Neural cell (in vitro differentiated cells): ENCODE measurements around the gene A4GALT. TPM values are rescaled to one million over a fixed set of nuclear protein-coding genes. Genes with fewer than 3 reads are reported as not detected.

Experiments used
- H2AFZ ChIP-seq: fragments of 200-600, 300-800 bp; sonication (generic), shearing (Covaris generic); 2 replicates; pipeline ENCODE4 v1.6.0; 2014; ENCODE audit warnings: low read depth, mild to moderate bottlenecking, antibody characterized with exemption, low read length, moderate library complexity
- H3F3A ChIP-seq: fragments of 200-600 bp; shearing (Covaris generic); 2 replicates; pipeline ENCODE4 v1.6.1; 2016; ENCODE audit warnings: mild to moderate bottlenecking, moderate library complexity, mixed read lengths, antibody characterized with exemption, low read length; ENCODE audit not compliant: insufficient read depth, poor library complexity, severe bottlenecking
- H3K27ac ChIP-seq: fragments of 200-600, 300-800 bp; sonication (generic), shearing (Covaris generic); 2 replicates; pipeline ENCODE4 v1.5.1; 2014; ENCODE audit warnings: mild to moderate bottlenecking, low read length, moderate library complexity
- H3K27me3 ChIP-seq: fragments of 300-800, 200-600 bp; sonication (generic), shearing (Covaris generic); 2 replicates; pipeline ENCODE4 v1.6.0; 2014; ENCODE audit warnings: mild to moderate bottlenecking, low read depth, low read length, moderate library complexity; ENCODE audit not compliant: insufficient read depth
- H3K36me3 ChIP-seq: fragments of 300-800, 200-600 bp; sonication (generic), shearing (Covaris generic); 2 replicates; pipeline ENCODE4 v1.5.1; 2014; ENCODE audit warnings: mild to moderate bottlenecking, antibody characterized with exemption, low read length, moderate library complexity; ENCODE audit not compliant: insufficient read depth
- H3K4me2 ChIP-seq: fragments of 300-800, 200-600 bp; sonication (generic), shearing (Covaris generic); 2 replicates; pipeline ENCODE4 v1.6.0; 2014; ENCODE audit warnings: mild to moderate bottlenecking, low read length
- H3K4me3 ChIP-seq: fragments of 300-800, 200-600 bp; sonication (generic), shearing (Covaris generic); 2 replicates; pipeline ENCODE4 v1.5.1; 2014; ENCODE audit warnings: mild to moderate bottlenecking, low read length, moderate library complexity
- H3K79me2 ChIP-seq: fragments of 200-600 bp; shearing (Covaris generic); replicated peaks from 2 replicates; pipeline ENCODE4 v1.6.0; 2014; ENCODE audit warnings: mild to moderate bottlenecking, low read length, moderate library complexity; ENCODE audit not compliant: insufficient read depth
- H3K9ac ChIP-seq: fragments of 300-800, 200-600 bp; sonication (generic), shearing (Covaris generic); 2 replicates; pipeline ENCODE4 v1.6.1; 2016; ENCODE audit warnings: mild to moderate bottlenecking, low read length, mixed read lengths
- H3K9me2 ChIP-seq: fragments of 200-600 bp; shearing (Covaris generic); 2 replicates; pipeline ENCODE4 v1.6.1; 2016; ENCODE audit warnings: mild to moderate bottlenecking, low read length, mixed read lengths; ENCODE audit not compliant: insufficient read depth
- H3K9me3 ChIP-seq: fragments of 200-600, 300-800 bp; sonication (generic), shearing (Covaris generic); 2 replicates; pipeline ENCODE4 v1.6.1; 2016; ENCODE audit warnings: mild to moderate bottlenecking, mixed run types, low read length, moderate library complexity, mixed read lengths
- H4K20me1 ChIP-seq: fragments of 200-600 bp; shearing (Covaris generic); 2 replicates; pipeline ENCODE4 v1.6.1; 2016; ENCODE audit warnings: mild to moderate bottlenecking, mixed run types; ENCODE audit not compliant: insufficient read depth
- EP300 ChIP-seq: fragments of 450-650 bp; conservative IDR thresholded peaks from 2 replicates; pipeline ENCODE4 v1.6.1; 2014; ENCODE audit warnings: antibody characterized with exemption, mild to moderate bottlenecking, moderate library complexity; ENCODE audit not compliant: poor library complexity, severe bottlenecking
- EZH2 ChIP-seq: fragments of 200-600, 300-800 bp; shearing (Covaris generic), sonication (generic); IDR thresholded peaks from 2 replicates; pipeline ENCODE4 v1.6.1; 2014; ENCODE audit warnings: antibody characterized with exemption, low read length, borderline replicate concordance, mild to moderate bottlenecking; ENCODE audit not compliant: insufficient read depth, poor library complexity, severe bottlenecking
- MXI1 ChIP-seq: fragments of 450-650 bp; conservative IDR thresholded peaks from 2 replicates; pipeline ENCODE4 v1.6.1; 2014; ENCODE audit warnings: antibody characterized with exemption, mild to moderate bottlenecking; ENCODE audit not compliant: poor library complexity, severe bottlenecking
- POLR2AphosphoS5 ChIP-seq: IDR thresholded peaks from 2 replicates; pipeline ENCODE4 v1.6.1; 2012
- RAD21 ChIP-seq: fragments of 450-650 bp; conservative IDR thresholded peaks from 2 replicates; pipeline ENCODE4 v1.6.1; 2014; ENCODE audit warnings: antibody characterized with exemption, mild to moderate bottlenecking, moderate library complexity
- SMC3 ChIP-seq: fragments of 450-650 bp; conservative IDR thresholded peaks from 2 replicates; pipeline ENCODE4 v1.6.1; 2014; ENCODE audit warnings: antibody characterized with exemption, mild to moderate bottlenecking, moderate library complexity; ENCODE audit not compliant: poor library complexity
- TAF1 ChIP-seq: IDR thresholded peaks from 2 replicates; pipeline ENCODE4 v1.6.1; 2012; ENCODE audit warnings: low read depth
- polyA plus RNA-seq: library from polyadenylated mRNA; depleted of rRNA; stranded (reverse); fragments of >200 nt; gene quantifications from 2 replicates; pipeline ENCODE4 v1.2.3, GENCODE V29; 2014
- TF ChIP-seq, protein P1 (sequence below): IDR thresholded peaks from 2 replicates; pipeline ENCODE4 v1.6.1; 2012; ENCODE audit warnings: borderline replicate concordance
- TF ChIP-seq, protein P2 (sequence below): fragments of 450-650 bp; IDR thresholded peaks from 2 replicates; pipeline ENCODE4 v1.5.1; 2014; ENCODE audit warnings: antibody characterized with exemption, mild to moderate bottlenecking, moderate library complexity; ENCODE audit not compliant: poor library complexity, severe bottlenecking

A4GALT gene
- polyA plus RNA-seq, 1 donor from 2014 or later = not detected

DNA sequence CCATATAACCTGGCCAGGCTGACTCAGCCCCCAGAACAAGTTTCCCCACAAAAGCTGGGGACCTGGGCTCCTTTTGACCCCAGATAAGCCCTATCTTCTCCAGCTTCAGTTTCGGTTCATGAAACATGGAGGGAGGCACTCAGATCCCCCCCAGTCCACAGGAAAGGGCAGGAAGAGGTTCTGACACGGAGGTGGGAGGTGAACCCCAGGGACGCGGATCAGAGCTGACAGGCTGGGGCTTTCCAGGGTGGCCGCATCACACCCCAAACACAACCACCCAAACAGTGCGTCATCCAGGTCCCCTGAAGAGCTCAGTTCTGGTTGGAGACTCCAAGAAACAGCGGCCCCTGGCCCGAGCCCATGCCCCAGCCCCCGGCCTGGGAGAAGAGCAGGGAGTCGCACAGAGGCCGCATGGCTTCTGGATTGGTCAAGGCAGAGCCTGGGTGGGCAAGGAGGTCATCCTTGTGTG, 44.3 kb upstream of the A4GALT start:
- Histone ChIP-seq H3K9me3 (no peaks in the 10 kb centered on the region), H3K4me2 (no peak overlapping the region), H3K36me3 (no peaks in the 10 kb centered on the region), H4K20me1 (no peaks in the 10 kb centered on the region), H3K4me3 (no peak overlapping the region), H3K27ac (no peak overlapping the region), H3K27me3 (no peaks in the 10 kb centered on the region), H3K9me2 (no peaks in the 10 kb centered on the region), H2AFZ (no peak overlapping the region), H3K9ac (no peak overlapping the region), H3K79me2 (no peaks in the 10 kb centered on the region), H3F3A (no peaks in the 10 kb centered on the region)
- no peak for TF ChIP-seq POLR2AphosphoS5
- no peak for TF ChIP-seq TAF1

DNA sequence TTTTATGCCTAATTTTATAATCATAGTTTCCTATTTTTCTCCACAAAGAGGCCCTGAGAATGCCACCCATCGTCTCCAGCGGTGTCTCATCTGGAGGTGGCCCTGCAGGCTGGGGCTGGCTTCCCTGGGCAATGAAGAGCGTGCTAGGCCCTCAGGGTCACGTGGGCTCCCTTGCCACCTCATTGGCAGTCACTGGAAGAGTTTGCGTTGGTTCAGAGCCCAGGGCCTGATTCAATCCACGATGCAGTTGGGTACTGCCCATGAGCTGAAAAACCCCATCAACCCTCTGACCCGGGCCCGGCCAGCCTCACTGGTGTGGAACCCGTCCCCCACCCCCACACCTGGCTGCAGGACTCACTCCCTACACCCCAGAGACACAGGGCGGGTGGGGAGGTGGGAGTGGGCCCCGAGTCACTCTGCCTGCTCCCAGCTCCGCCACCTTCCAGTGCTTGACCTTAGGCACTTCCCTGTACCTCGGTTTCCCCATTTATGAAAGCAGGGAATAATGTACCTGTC, 43.4 kb upstream of the A4GALT start:
- H2AFZ ChIP-seq = no peak overlapping the region
- no peak overlapping the region for H3K9ac ChIP-seq
- no peak overlapping the region for H3K4me3 ChIP-seq
- no peak overlapping the region for H3K4me2 ChIP-seq
- no peaks in the 10 kb centered on the region for H3K79me2 ChIP-seq
- H4K20me1 ChIP-seq = no peaks in the 10 kb centered on the region
- no peak overlapping the region for H3K27ac ChIP-seq
- H3K27me3 ChIP-seq = no peaks in the 10 kb centered on the region
- H3K9me2 ChIP-seq = no peaks in the 10 kb centered on the region
- no peaks in the 10 kb centered on the region for H3F3A ChIP-seq
- TF ChIP-seq MXI1 = no peak
- TF ChIP-seq EP300 = no peak
- no peak for TF ChIP-seq SMC3
- TF ChIP-seq EZH2 = no peak
- no peak for TF ChIP-seq RAD21
- TF ChIP-seq, protein P1, sequence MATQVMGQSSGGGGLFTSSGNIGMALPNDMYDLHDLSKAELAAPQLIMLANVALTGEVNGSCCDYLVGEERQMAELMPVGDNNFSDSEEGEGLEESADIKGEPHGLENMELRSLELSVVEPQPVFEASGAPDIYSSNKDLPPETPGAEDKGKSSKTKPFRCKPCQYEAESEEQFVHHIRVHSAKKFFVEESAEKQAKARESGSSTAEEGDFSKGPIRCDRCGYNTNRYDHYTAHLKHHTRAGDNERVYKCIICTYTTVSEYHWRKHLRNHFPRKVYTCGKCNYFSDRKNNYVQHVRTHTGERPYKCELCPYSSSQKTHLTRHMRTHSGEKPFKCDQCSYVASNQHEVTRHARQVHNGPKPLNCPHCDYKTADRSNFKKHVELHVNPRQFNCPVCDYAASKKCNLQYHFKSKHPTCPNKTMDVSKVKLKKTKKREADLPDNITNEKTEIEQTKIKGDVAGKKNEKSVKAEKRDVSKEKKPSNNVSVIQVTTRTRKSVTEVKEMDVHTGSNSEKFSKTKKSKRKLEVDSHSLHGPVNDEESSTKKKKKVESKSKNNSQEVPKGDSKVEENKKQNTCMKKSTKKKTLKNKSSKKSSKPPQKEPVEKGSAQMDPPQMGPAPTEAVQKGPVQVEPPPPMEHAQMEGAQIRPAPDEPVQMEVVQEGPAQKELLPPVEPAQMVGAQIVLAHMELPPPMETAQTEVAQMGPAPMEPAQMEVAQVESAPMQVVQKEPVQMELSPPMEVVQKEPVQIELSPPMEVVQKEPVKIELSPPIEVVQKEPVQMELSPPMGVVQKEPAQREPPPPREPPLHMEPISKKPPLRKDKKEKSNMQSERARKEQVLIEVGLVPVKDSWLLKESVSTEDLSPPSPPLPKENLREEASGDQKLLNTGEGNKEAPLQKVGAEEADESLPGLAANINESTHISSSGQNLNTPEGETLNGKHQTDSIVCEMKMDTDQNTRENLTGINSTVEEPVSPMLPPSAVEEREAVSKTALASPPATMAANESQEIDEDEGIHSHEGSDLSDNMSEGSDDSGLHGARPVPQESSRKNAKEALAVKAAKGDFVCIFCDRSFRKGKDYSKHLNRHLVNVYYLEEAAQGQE = no peak
- TF ChIP-seq POLR2AphosphoS5 = no peak
- TF ChIP-seq, protein P2, sequence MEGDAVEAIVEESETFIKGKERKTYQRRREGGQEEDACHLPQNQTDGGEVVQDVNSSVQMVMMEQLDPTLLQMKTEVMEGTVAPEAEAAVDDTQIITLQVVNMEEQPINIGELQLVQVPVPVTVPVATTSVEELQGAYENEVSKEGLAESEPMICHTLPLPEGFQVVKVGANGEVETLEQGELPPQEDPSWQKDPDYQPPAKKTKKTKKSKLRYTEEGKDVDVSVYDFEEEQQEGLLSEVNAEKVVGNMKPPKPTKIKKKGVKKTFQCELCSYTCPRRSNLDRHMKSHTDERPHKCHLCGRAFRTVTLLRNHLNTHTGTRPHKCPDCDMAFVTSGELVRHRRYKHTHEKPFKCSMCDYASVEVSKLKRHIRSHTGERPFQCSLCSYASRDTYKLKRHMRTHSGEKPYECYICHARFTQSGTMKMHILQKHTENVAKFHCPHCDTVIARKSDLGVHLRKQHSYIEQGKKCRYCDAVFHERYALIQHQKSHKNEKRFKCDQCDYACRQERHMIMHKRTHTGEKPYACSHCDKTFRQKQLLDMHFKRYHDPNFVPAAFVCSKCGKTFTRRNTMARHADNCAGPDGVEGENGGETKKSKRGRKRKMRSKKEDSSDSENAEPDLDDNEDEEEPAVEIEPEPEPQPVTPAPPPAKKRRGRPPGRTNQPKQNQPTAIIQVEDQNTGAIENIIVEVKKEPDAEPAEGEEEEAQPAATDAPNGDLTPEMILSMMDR = no peak
- TF ChIP-seq TAF1 = no peak
- H3K36me3 ChIP-seq = no peaks in the 10 kb centered on the region
- no peaks in the 10 kb centered on the region for H3K9me3 ChIP-seq
